ENCODE results near the gene ROBO1. TPM values are rescaled to one million over a fixed set of nuclear protein-coding genes. Genes with fewer than 3 reads are reported as not detected.

ROBO1 gene
- total and polyA plus RNA-seq, 2 donors from 2014 or later = 2.1 to 22.1 TPM

- FAIRE-seq = no peak
Measured at GRCh38 chr3:79473993-79474392, 293.8 kb downstream of the ROBO1 start.

GRCh38 chr3:79467721-79468120 lies 300.1 kb downstream of the ROBO1 start:
- no peaks in the 10 kb centered on the region for H3K27me3 ChIP-seq (ENCODE audit: control insufficient read depth, insufficient read depth, low read length)
- TF ChIP-seq CTCF (IDR thresholded peaks at IDR 0.05; ENCODE audit: borderline replicate concordance, extremely low read depth, insufficient read depth) = no peak
- no peak overlapping the region for H3K9ac ChIP-seq (ENCODE audit: low read length in 3 of 3)
- intact Hi-C loops (cut with DNase I) = no loop called here
- DNase-seq (no peak), FAIRE-seq (no peak)
- H3K9me3 ChIP-seq (ENCODE audit: control insufficient read depth in 2 of 3, insufficient read depth in 1 of 3, low read length in 3 of 3) = no peaks in the 10 kb centered on the region
- H3K4me1 ChIP-seq (ENCODE audit: control insufficient read depth in 2 of 3, insufficient read depth in 2 of 3, low read depth in 1 of 3, low read length in 3 of 3) = no peaks in the 10 kb centered on the region
- H3K27ac ChIP-seq (ENCODE audit: low read depth in 2 of 2, low read length in 2 of 2) = no peak overlapping the region
- H3K36me3 ChIP-seq (ENCODE audit: control insufficient read depth in 2 of 3, insufficient read depth in 3 of 3, low read length in 3 of 3) = no peaks in the 10 kb centered on the region
- no peak overlapping the region for H3K4me3 ChIP-seq (ENCODE audit: low read length in 3 of 3)

More at GRCh38 chr3:79473993-79474392, 293.8 kb downstream of the ROBO1 start:
- Histone ChIP-seq H3K36me3 (ENCODE audit: control insufficient read depth in 2 of 3, insufficient read depth in 3 of 3, low read length in 3 of 3) (no peaks in the 10 kb centered on the region), H3K27ac (ENCODE audit: low read depth in 2 of 2, low read length in 2 of 2) (no peak overlapping the region), H3K4me3 (ENCODE audit: low read length in 3 of 3) (no peak overlapping the region), H3K9me3 (ENCODE audit: control insufficient read depth in 2 of 3, insufficient read depth in 1 of 3, low read length in 3 of 3) (no peaks in the 10 kb centered on the region), H3K27me3 (ENCODE audit: control insufficient read depth, insufficient read depth, low read length) (no peaks in the 10 kb centered on the region), H3K9ac (ENCODE audit: low read length in 3 of 3) (no peak overlapping the region), H3K4me1 (ENCODE audit: control insufficient read depth in 2 of 3, insufficient read depth in 2 of 3, low read depth in 1 of 3, low read length in 3 of 3) (no peaks in the 10 kb centered on the region)
- intact Hi-C loops (cut with DNase I) = no loop called here
- no peak for TF ChIP-seq CTCF (IDR thresholded peaks at IDR 0.05; ENCODE audit: borderline replicate concordance, extremely low read depth, insufficient read depth)
- peak in 1 of 5 donors; percentile 13 for DNase-seq

GRCh38 chr3:79461129-79461792 lies 306.5 kb downstream of the ROBO1 start:
- H3K27ac ChIP-seq (ENCODE audit: low read depth in 2 of 2, low read length in 2 of 2) = no peak overlapping the region
- H3K9me3 ChIP-seq (ENCODE audit: control insufficient read depth in 2 of 3, insufficient read depth in 1 of 3, low read length in 3 of 3) = no peaks in the 10 kb centered on the region
- no peak for TF ChIP-seq CTCF (IDR thresholded peaks at IDR 0.05; ENCODE audit: borderline replicate concordance, extremely low read depth, insufficient read depth)
- intact Hi-C loops (cut with DNase I) = no loop called here
- DNase-seq = peak in 1 of 5 donors; percentile 8
- H3K9ac ChIP-seq (ENCODE audit: low read length in 3 of 3) = no peak overlapping the region
- H3K36me3 ChIP-seq (ENCODE audit: control insufficient read depth in 2 of 3, insufficient read depth in 3 of 3, low read length in 3 of 3) = no peaks in the 10 kb centered on the region
- H3K27me3 ChIP-seq (ENCODE audit: control insufficient read depth, insufficient read depth, low read length) = no peaks in the 10 kb centered on the region
- no peak overlapping the region for H3K4me3 ChIP-seq (ENCODE audit: low read length in 3 of 3)
- no peak for FAIRE-seq
- H3K4me1 ChIP-seq (ENCODE audit: control insufficient read depth in 2 of 3, insufficient read depth in 2 of 3, low read depth in 1 of 3, low read length in 3 of 3) = no peaks in the 10 kb centered on the region

- intact Hi-C loops (cut with DNase I) = no loop called here
- Histone ChIP-seq H3K27me3 (ENCODE audit: control insufficient read depth, insufficient read depth, low read length) (no peaks in the 10 kb centered on the region), H3K9ac (ENCODE audit: low read length in 3 of 3) (no peak overlapping the region), H3K27ac (ENCODE audit: low read depth in 2 of 2, low read length in 2 of 2) (no peak overlapping the region), H3K9me3 (ENCODE audit: control insufficient read depth in 2 of 3, insufficient read depth in 1 of 3, low read length in 3 of 3) (no peaks in the 10 kb centered on the region), H3K36me3 (ENCODE audit: control insufficient read depth in 2 of 3, insufficient read depth in 3 of 3, low read length in 3 of 3) (no peaks in the 10 kb centered on the region), H3K4me1 (ENCODE audit: control insufficient read depth in 2 of 3, insufficient read depth in 2 of 3, low read depth in 1 of 3, low read length in 3 of 3) (no peaks in the 10 kb centered on the region), H3K4me3 (ENCODE audit: low read length in 3 of 3) (no peak overlapping the region)
- no peak for FAIRE-seq
- peak in 1 of 5 donors; percentile 4 for DNase-seq
- TF ChIP-seq CTCF (IDR thresholded peaks at IDR 0.05; ENCODE audit: borderline replicate concordance, extremely low read depth, insufficient read depth) = no peak
Measured at GRCh38 chr3:79453600-79453999, 314.2 kb downstream of the ROBO1 start.

Measured in kidney (tissue), 14 donors.